GM19025 (cell line): Measurements from ENCODE around the gene ICOS.
"Not testable (repeated sequence)": the region's sequence is repeated elsewhere in the genome, so short reads cannot be mapped to it uniquely, and the experiment has no call there.

Source experiments
- ATAC-seq: cut with Tn5 transposase; IDR thresholded peaks from one replicate; pipeline ENCODE4 v1.9.1; 2021; ENCODE audit warnings: mild to moderate bottlenecking, low read depth, moderate library complexity; ENCODE audit not compliant: unreplicated experiment

Gene ICOS

GRCh38 chr2:203971251-203971650 is 34.7 kb downstream of the ICOS start:
- ATAC-seq: no peak

GRCh38 chr2:203972066-203972465 is 35.5 kb downstream of the ICOS start:
- ATAC-seq: peak; percentile 70

GRCh38 chr2:203973000-203973399 is 36.4 kb downstream of the ICOS start:
- peak; percentile 52 for ATAC-seq

GRCh38 chr2:203973676-203974075 is 37.1 kb downstream of the ICOS start:
- no peak for ATAC-seq

GRCh38 chr2:203975912-203976311 is 39.3 kb downstream of the ICOS start:
- ATAC-seq: no peak

GRCh38 chr2:203982276-203982675 is 45.7 kb downstream of the ICOS start:
- ATAC-seq: no peak

GRCh38 chr2:203983064-203983715 is 46.6 kb downstream of the ICOS start:
- ATAC-seq: no peak

- not testable (repeated sequence) for ATAC-seq
Observed at GRCh38 chr2:203985978-203986377, 49.4 kb downstream of the ICOS start.

- ATAC-seq: no peak
Observed at GRCh38 chr2:203987959-203988358, 51.4 kb downstream of the ICOS start.

- no peak for ATAC-seq
Observed at GRCh38 chr2:203988500-203989260, 52.1 kb downstream of the ICOS start.

- no peak for ATAC-seq
Observed at GRCh38 chr2:203989521-203989920, 53.0 kb downstream of the ICOS start.

GRCh38 chr2:203992509-203992908 is 55.9 kb downstream of the ICOS start:
- ATAC-seq: no peak

- no peak for ATAC-seq
Observed at GRCh38 chr2:203993011-203993410, 56.4 kb downstream of the ICOS start.

GRCh38 chr2:203993560-203993959 is 57.0 kb downstream of the ICOS start:
- no peak for ATAC-seq

GRCh38 chr2:203994735-203995134 is 58.2 kb downstream of the ICOS start:
- ATAC-seq: peak; percentile 42

GRCh38 chr2:203996692-203997091 is 60.1 kb downstream of the ICOS start:
- no peak for ATAC-seq

GRCh38 chr2:203997481-203997880 is 60.9 kb downstream of the ICOS start:
- ATAC-seq: peak; percentile 40

GRCh38 chr2:203997980-203998809 is 61.6 kb downstream of the ICOS start:
- no peak for ATAC-seq

- ATAC-seq: no peak
Observed at GRCh38 chr2:203999835-204000234, 63.3 kb downstream of the ICOS start.

GRCh38 chr2:204000446-204000845 is 63.9 kb downstream of the ICOS start:
- no peak for ATAC-seq

GRCh38 chr2:204003276-204003990 is 66.9 kb downstream of the ICOS start:
- no peak for ATAC-seq
